MM.1S (cell line): Measurements from ENCODE around the gene OXT.
"Not testable (repeated sequence)": the region's sequence is repeated elsewhere in the genome, so short reads cannot be mapped to it uniquely, and the experiment has no call there.

Experiments used
- DNase-seq: peaks from one replicate; pipeline ENCODE4 v3.0.0-alpha.2; 2015
- H2AFZ ChIP-seq: fragments of 300-600 bp; sonication (generic); 2 replicates; pipeline ENCODE4 v1.6.0; 2016; ENCODE audit warnings: antibody characterized with exemption, low read length
- H3F3A ChIP-seq: fragments of 300-600 bp; sonication (generic); 2 replicates; pipeline ENCODE4 v1.6.1; 2016; ENCODE audit warnings: mild to moderate bottlenecking, antibody characterized with exemption, low read length, moderate library complexity, mixed read lengths; ENCODE audit not compliant: insufficient read depth
- H3K27ac ChIP-seq: fragments of 300-600 bp; sonication (generic); 2 replicates; pipeline ENCODE4 v1.5.1; 2016; ENCODE audit warnings: mild to moderate bottlenecking, low read length
- H3K27me3 ChIP-seq: fragments of 300-600 bp; sonication (generic); replicated peaks from 2 replicates; pipeline ENCODE4 v1.6.0; 2016; ENCODE audit warnings: low read length; ENCODE audit not compliant: insufficient read depth
- H3K36me3 ChIP-seq: fragments of 300-600 bp; sonication (generic); replicated peaks from 2 replicates; pipeline ENCODE4 v1.6.1; 2016; ENCODE audit warnings: mild to moderate bottlenecking, low read length, mixed read lengths; ENCODE audit not compliant: insufficient read depth
- H3K4me1 ChIP-seq: fragments of 300-600 bp; sonication (generic); 2 replicates; pipeline ENCODE4 v1.6.1; 2016; ENCODE audit warnings: low read length, mixed read lengths
- H3K4me2 ChIP-seq: fragments of 300-600 bp; sonication (generic); 2 replicates; pipeline ENCODE4 v1.6.0; 2016; ENCODE audit warnings: low read depth, low read length
- H3K4me3 ChIP-seq: fragments of 300-600 bp; sonication (generic); 2 replicates; pipeline ENCODE4 v1.5.1; 2016; ENCODE audit warnings: low read length, mixed read lengths
- H3K79me2 ChIP-seq: fragments of 300-600 bp; sonication (generic); 2 replicates; pipeline ENCODE4 v1.6.1; 2016; ENCODE audit warnings: mixed run types, low read length, mixed read lengths
- H3K9ac ChIP-seq: fragments of 300-600 bp; sonication (generic); 2 replicates; pipeline ENCODE4 v1.6.1; 2016; ENCODE audit warnings: low read length, mixed read lengths
- H3K9me2 ChIP-seq: fragments of 300-600 bp; sonication (generic); replicated peaks from 2 replicates; pipeline ENCODE4 v1.6.1; 2016; ENCODE audit warnings: mild to moderate bottlenecking, low read length, mixed read lengths; ENCODE audit not compliant: insufficient read depth
- H3K9me3 ChIP-seq: fragments of 300-600 bp; sonication (generic); replicated peaks from 2 replicates; pipeline ENCODE4 v1.6.1; 2016; ENCODE audit warnings: mild to moderate bottlenecking, low read length, mixed read lengths; ENCODE audit not compliant: insufficient read depth
- H4K20me1 ChIP-seq: fragments of 300-600 bp; sonication (generic); 2 replicates; pipeline ENCODE4 v1.6.1; 2016; ENCODE audit warnings: mild to moderate bottlenecking, low read length, moderate library complexity, mixed read lengths; ENCODE audit not compliant: insufficient read depth
- CTCF ChIP-seq: fragments of 300-600 bp; sonication (generic); IDR thresholded peaks from 2 replicates; pipeline ENCODE4 v1.5.1; 2016; ENCODE audit warnings: antibody characterized with exemption, low read length, mixed read lengths
- EZH2 ChIP-seq: fragments of 300-600 bp; sonication (generic); optimal IDR thresholded peaks from 2 replicates; pipeline ENCODE3; 2017; ENCODE audit warnings: low read depth, mild to moderate bottlenecking, antibody characterized with exemption, low read length, mixed read lengths
- EZH2phosphoT487 ChIP-seq: fragments of 300-600 bp; sonication (generic); IDR thresholded peaks from 2 replicates; pipeline ENCODE4 v1.6.1; 2018; ENCODE audit warnings: antibody characterized with exemption, low read length

The OXT gene

GRCh38 chr20:3117839-3118379, 46.5 kb downstream of the OXT start:
- peak; percentile 28 for TF ChIP-seq CTCF
- not testable (repeated sequence) for DNase-seq, H3K4me1 ChIP-seq, H3F3A ChIP-seq, H3K9me3 ChIP-seq, H3K36me3 ChIP-seq, H3K9ac ChIP-seq, H2AFZ ChIP-seq, H3K4me2 ChIP-seq, H3K9me2 ChIP-seq, H3K27ac ChIP-seq, H3K79me2 ChIP-seq, H3K27me3 ChIP-seq, H3K4me3 ChIP-seq, H4K20me1 ChIP-seq

DNA sequence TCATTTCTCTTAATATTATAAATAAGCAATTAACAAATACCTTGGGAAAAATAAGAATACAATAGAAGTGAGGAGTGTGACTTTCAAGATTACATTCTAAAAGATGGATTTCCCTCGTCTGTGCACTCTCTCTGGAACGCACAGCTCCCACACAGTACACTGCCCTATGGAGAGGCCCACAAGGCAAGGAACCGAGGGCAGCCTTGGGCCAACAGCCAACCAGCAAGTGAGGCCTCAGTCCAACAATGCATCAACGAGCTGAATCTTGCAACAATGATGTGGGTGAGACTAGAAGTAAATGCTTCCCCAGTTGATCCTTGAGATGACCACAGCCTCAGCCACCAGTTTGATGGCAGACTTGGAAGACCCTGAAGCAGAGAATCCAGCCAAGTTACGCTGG, 47.6 kb downstream of the OXT start:
- no peak overlapping the region for H3K4me2 ChIP-seq
- no peaks in the 10 kb centered on the region for H4K20me1 ChIP-seq
- no peak overlapping the region for H3K9ac ChIP-seq
- no peak for TF ChIP-seq EZH2
- no peak for TF ChIP-seq EZH2phosphoT487
- no peak for TF ChIP-seq CTCF
- H3K4me1 ChIP-seq, result no peaks in the 10 kb centered on the region
- H3K27me3 ChIP-seq, result no peaks in the 10 kb centered on the region
- H3K4me3 ChIP-seq, result no peak overlapping the region
- H3K9me3 ChIP-seq, result no peaks in the 10 kb centered on the region
- no peaks in the 10 kb centered on the region for H3K9me2 ChIP-seq
- no peaks in the 10 kb centered on the region for H3F3A ChIP-seq
- H2AFZ ChIP-seq, result no peak overlapping the region
- no peaks in the 10 kb centered on the region for H3K79me2 ChIP-seq
- no peak overlapping the region for H3K27ac ChIP-seq
- no peak for DNase-seq
- H3K36me3 ChIP-seq, result 0 out of 2 replicates have a peak, but pooled peaks cover 8% of the 10 kb centered on the region

DNA sequence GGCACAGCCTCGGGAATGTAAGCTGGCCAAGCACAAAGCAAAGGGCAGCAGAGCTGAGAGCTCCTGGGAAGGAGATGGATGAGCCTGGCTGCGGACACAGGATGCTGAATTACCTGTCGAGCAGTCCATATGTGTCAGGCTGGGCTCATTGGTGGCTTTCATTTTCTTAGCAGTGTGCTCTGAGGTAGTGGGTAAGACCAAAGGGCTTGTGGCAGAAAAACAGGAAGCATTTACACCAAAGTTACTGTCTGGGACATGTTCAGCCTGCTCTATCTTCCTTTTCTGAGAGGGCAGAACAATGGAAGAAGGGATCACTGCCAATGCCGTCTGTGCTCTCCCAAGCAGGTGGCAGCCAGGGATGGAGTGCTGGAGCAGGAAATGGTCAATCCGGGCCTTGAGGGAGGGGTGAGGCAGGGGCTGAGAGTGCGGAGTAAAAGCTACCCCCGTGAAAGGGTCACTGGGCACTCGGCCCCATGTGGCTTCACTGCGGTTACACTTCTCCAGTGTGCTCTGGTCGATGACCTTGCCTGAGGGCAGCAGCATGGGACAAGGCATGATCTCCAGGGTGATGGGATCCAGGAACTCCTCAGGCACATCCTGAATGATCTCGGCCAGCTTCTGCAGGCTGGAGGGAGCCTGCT, 50.0 kb downstream of the OXT start:
- Histone ChIP-seq H3K27me3 (no peaks in the 10 kb centered on the region), H3K79me2 (no peaks in the 10 kb centered on the region), H3K4me2 (no peak overlapping the region), H3K4me1 (no peaks in the 10 kb centered on the region), H3K9me3 (no peaks in the 10 kb centered on the region), H3K27ac (no peak overlapping the region), H3K9me2 (no peaks in the 10 kb centered on the region), H2AFZ (no peak overlapping the region), H3F3A (no peaks in the 10 kb centered on the region), H4K20me1 (no peaks in the 10 kb centered on the region), H3K9ac (no peak overlapping the region), H3K4me3 (no peak overlapping the region), H3K36me3 (0 out of 2 replicates have a peak, but pooled peaks cover 8% of the 10 kb centered on the region)
- DNase-seq, result no peak
- TF ChIP-seq EZH2phosphoT487 (no peak), CTCF (no peak), EZH2 (no peak)
